ENCODE measurements around the gene MYO1D. TPM values are rescaled to one million over a fixed set of nuclear protein-coding genes. Genes with fewer than 3 reads are reported as not detected.

MYO1D gene
- total and polyA plus RNA-seq, 5 experiments from 2014 or later = 1.3 to 9.7 (median 3.1) TPM

GRCh38 chr17:32695864-32696263 is 181.1 kb downstream of the MYO1D start:
- POLR2A ChIA-PET = interaction anchor here (0.6 kb wide), 1 partner anchor 463 kb away, joined by 5 read pairs; no protein-coding TSS in a partner anchor
- ATAC-seq (no peak), DNase-seq (no peak)
- peaks cover 0 to 5% (median 0%) of the 10 kb centered on the region in 5 donors for H3K27me3 Mint-ChIP-seq
- H3K4me1 Mint-ChIP-seq = peaks cover 0 to 4% (median 0%) of the 10 kb centered on the region in 4 donors
- peaks cover 0 to 5% (median 2%) of the 10 kb centered on the region in 3 donors for H3K36me3 Mint-ChIP-seq
- H3K4me3 Mint-ChIP-seq = no peak overlapping the region
- H3K9me3 Mint-ChIP-seq = peaks cover 0 to 2% (median 0%) of the 10 kb centered on the region in 9 donors
- H3K27ac Mint-ChIP-seq = no peak overlapping the region

GRCh38 chr17:32693194-32693897 is 183.6 kb downstream of the MYO1D start:
- DNase-seq (no peak), ATAC-seq (no peak)
- peaks cover 0 to 2% (median 0%) of the 10 kb centered on the region in 9 donors for H3K9me3 Mint-ChIP-seq
- H3K27me3 Mint-ChIP-seq = peaks cover 0 to 5% (median 3%) of the 10 kb centered on the region in 5 donors
- H3K4me1 Mint-ChIP-seq = peaks cover 0 to 4% (median 0%) of the 10 kb centered on the region in 4 donors
- POLR2A ChIA-PET = no interaction called here
- H3K4me3 Mint-ChIP-seq = no peak overlapping the region
- H3K27ac Mint-ChIP-seq = no peak overlapping the region
- H3K36me3 Mint-ChIP-seq = peaks cover 0 to 5% (median 2%) of the 10 kb centered on the region in 3 donors

GRCh38 chr17:32692179-32692578 is 184.7 kb downstream of the MYO1D start:
- no peak for ATAC-seq

GRCh38 chr17:32689348-32689747 is 187.6 kb downstream of the MYO1D start:
- H3K27me3 Mint-ChIP-seq = peaks cover 1 to 18% (median 3%) of the 10 kb centered on the region in 5 donors
- DNase-seq (no peak), ATAC-seq (no peak)
- no peak overlapping the region for H3K4me3 Mint-ChIP-seq
- no peak overlapping the region for H3K27ac Mint-ChIP-seq
- H3K4me1 Mint-ChIP-seq = peaks cover 0 to 4% (median 0%) of the 10 kb centered on the region in 4 donors
- POLR2A ChIA-PET = no interaction called here
- peaks cover 0 to 19% (median 6%) of the 10 kb centered on the region in 3 donors for H3K36me3 Mint-ChIP-seq
- H3K9me3 Mint-ChIP-seq = no peaks in the 10 kb centered on the region

More at GRCh38 chr17:32692179-32692578, 184.7 kb downstream of the MYO1D start:
- no peak for DNase-seq
- no peak overlapping the region for H3K27ac Mint-ChIP-seq
- no peak overlapping the region for H3K4me3 Mint-ChIP-seq
- peaks cover 0 to 4% (median 0%) of the 10 kb centered on the region in 4 donors for H3K4me1 Mint-ChIP-seq
- peaks cover 0 to 2% (median 0%) of the 10 kb centered on the region in 9 donors for H3K9me3 Mint-ChIP-seq
- H3K27me3 Mint-ChIP-seq = peaks cover 0 to 8% (median 3%) of the 10 kb centered on the region in 5 donors
- peaks cover 0 to 5% (median 2%) of the 10 kb centered on the region in 3 donors for H3K36me3 Mint-ChIP-seq
- POLR2A ChIA-PET = no interaction called here

- Mint-ChIP-seq H3K9me3 (peaks cover 0 to 4% (median 0%) of the 10 kb centered on the region in 9 donors), H3K27me3 (peaks cover 1 to 24% (median 3%) of the 10 kb centered on the region in 5 donors), H3K27ac (no peak overlapping the region), H3K36me3 (peaks cover 0 to 19% (median 6%) of the 10 kb centered on the region in 3 donors), H3K4me3 (no peak overlapping the region), H3K4me1 (peaks cover 0 to 4% (median 0%) of the 10 kb centered on the region in 4 donors)
- POLR2A ChIA-PET = no interaction called here
- ATAC-seq = no peak
- no peak for DNase-seq
These were observed 188.7 kb downstream of the MYO1D start for GRCh38 chr17:32688221-32688620.

- Mint-ChIP-seq H3K36me3 (peaks cover 0 to 19% (median 6%) of the 10 kb centered on the region in 3 donors), H3K4me3 (no peak overlapping the region), H3K9me3 (peaks cover 0 to 4% (median 0%) of the 10 kb centered on the region in 9 donors), H3K27ac (no peak overlapping the region), H3K4me1 (no peaks in the 10 kb centered on the region), H3K27me3 (peaks cover 0 to 24% (median 4%) of the 10 kb centered on the region in 5 donors)
- ATAC-seq (no peak), DNase-seq (no peak)
- POLR2A ChIA-PET = no interaction called here
These were observed 192.6 kb downstream of the MYO1D start for GRCh38 chr17:32684087-32684958.

- no peak overlapping the region for H3K27ac Mint-ChIP-seq
- POLR2A ChIA-PET = no interaction called here
- H3K9me3 Mint-ChIP-seq = peaks cover 0 to 15% (median 4%) of the 10 kb centered on the region in 9 donors
- H3K27me3 Mint-ChIP-seq = no peaks in the 10 kb centered on the region
- no peak overlapping the region for H3K4me3 Mint-ChIP-seq
- DNase-seq (no peak), ATAC-seq (no peak)
- H3K36me3 Mint-ChIP-seq = peaks cover 0 to 10% (median 6%) of the 10 kb centered on the region in 3 donors
- H3K4me1 Mint-ChIP-seq = no peaks in the 10 kb centered on the region
These were observed 203.0 kb downstream of the MYO1D start for GRCh38 chr17:32673964-32674363.

- ATAC-seq (no peak), DNase-seq (no peak)
- H3K27me3 Mint-ChIP-seq = no peaks in the 10 kb centered on the region
- H3K36me3 Mint-ChIP-seq = peaks cover 0 to 10% (median 6%) of the 10 kb centered on the region in 3 donors
- H3K4me1 Mint-ChIP-seq = no peaks in the 10 kb centered on the region
- peaks cover 0 to 12% (median 4%) of the 10 kb centered on the region in 9 donors for H3K9me3 Mint-ChIP-seq
- POLR2A ChIA-PET = no interaction called here
- H3K27ac Mint-ChIP-seq = no peak overlapping the region
- H3K4me3 Mint-ChIP-seq = no peak overlapping the region
These were observed 204.2 kb downstream of the MYO1D start for GRCh38 chr17:32672711-32673110.

- Mint-ChIP-seq H3K9me3 (peaks cover 0 to 12% (median 4%) of the 10 kb centered on the region in 9 donors), H3K27me3 (no peaks in the 10 kb centered on the region), H3K4me1 (no peaks in the 10 kb centered on the region), H3K36me3 (peaks cover 0 to 10% (median 6%) of the 10 kb centered on the region in 3 donors), H3K27ac (no peak overlapping the region), H3K4me3 (no peak overlapping the region)
- no peak for DNase-seq
- ATAC-seq = no peak
- POLR2A ChIA-PET = no interaction called here
These were observed 205.0 kb downstream of the MYO1D start for GRCh38 chr17:32671896-32672295.

GRCh38 chr17:32664936-32665583 is 211.9 kb downstream of the MYO1D start:
- Mint-ChIP-seq H3K27me3 (no peaks in the 10 kb centered on the region), H3K27ac (no peak overlapping the region), H3K4me1 (no peaks in the 10 kb centered on the region), H3K36me3 (peaks cover 0 to 2% (median 0%) of the 10 kb centered on the region in 3 donors), H3K9me3 (no peaks in the 10 kb centered on the region), H3K4me3 (no peak overlapping the region)
- DNase-seq = no peak
- POLR2A ChIA-PET = no interaction called here
- ATAC-seq = no peak

GRCh38 chr17:32660496-32660985 is 216.4 kb downstream of the MYO1D start:
- no peaks in the 10 kb centered on the region for H3K4me1 Mint-ChIP-seq
- no peaks in the 10 kb centered on the region for H3K9me3 Mint-ChIP-seq
- DNase-seq (no peak), ATAC-seq (no peak)
- no peaks in the 10 kb centered on the region for H3K27me3 Mint-ChIP-seq
- H3K36me3 Mint-ChIP-seq = peaks cover 0 to 8% (median 2%) of the 10 kb centered on the region in 3 donors
- POLR2A ChIA-PET = no interaction called here
- H3K27ac Mint-ChIP-seq = no peak overlapping the region
- H3K4me3 Mint-ChIP-seq = no peak overlapping the region

- no peak overlapping the region for H3K4me3 Mint-ChIP-seq
- peaks cover 0 to 10% (median 6%) of the 10 kb centered on the region in 3 donors for H3K36me3 Mint-ChIP-seq
- no peak overlapping the region for H3K27ac Mint-ChIP-seq
- ATAC-seq = peak; percentile 60
- POLR2A ChIA-PET = no interaction called here
- H3K27me3 Mint-ChIP-seq = peaks cover 0 to 3% (median 0%) of the 10 kb centered on the region in 5 donors
- no peaks in the 10 kb centered on the region for H3K4me1 Mint-ChIP-seq
- H3K9me3 Mint-ChIP-seq = no peaks in the 10 kb centered on the region
- peak; percentile 27 to 69 (median 48) for DNase-seq
These were observed 217.5 kb downstream of the MYO1D start for GRCh38 chr17:32659419-32659842.

All from naive thymus-derived CD8-positive, alpha-beta T cell (primary cell).